ENCODE data around the gene AHDC1. TPM values are rescaled to one million over a fixed set of nuclear protein-coding genes. Genes with fewer than 3 reads are reported as not detected.
A peak's percentile ranks its signal among the peaks of the same experiment; 100 is the strongest.

Gene AHDC1
- total and polyA plus RNA-seq, 9 of the 15 experiments (the other 6 are each of a cell fraction or from before 2014, with no cell fraction given): 0.21 to 36.4 (median 4.7) TPM

GRCh38 chr1:27547220-27548116 lies 56.5 kb downstream of the AHDC1 start (continued):
- TF ChIP-seq ARID4B (CRISPR knock-in tag; IDR thresholded peaks at IDR 0.05): 0 out of 2 replicates have a peak, but pooled peaks have one; percentile 23
- no peak for TF ChIP-seq ZNF184 (CRISPR knock-in tag; IDR thresholded peaks at IDR 0.05)

GRCh38 chr1:27545876-27546275 lies 58.1 kb downstream of the AHDC1 start:
- Histone ChIP-seq H3K9me3 (replicated peaks; ENCODE audit: control insufficient read depth, insufficient read depth, low read depth, low read length) (no peaks in the 10 kb centered on the region; the same call in 1 of the 2 replicates), H3K4me3 (no peak overlapping the region), H3K79me2 (ENCODE audit: control insufficient read depth, insufficient read depth, low read length) (peaks cover 32% of the 10 kb centered on the region), H3K27ac (ENCODE audit: extremely low read depth, low read depth, low read length) (no peak overlapping the region; the same call in 2 of the 3 replicates), H3K4me1 (replicated peaks in 1 of 2; ENCODE audit: control insufficient read depth in 2 of 2, insufficient read depth in 2 of 2, low read length in 2 of 2) (peaks cover 38 to 69% of the 10 kb centered on the region in 2 experiments), H2AFZ (ENCODE audit: low read depth, low read length) (no peak overlapping the region), H3K4me2 (ENCODE audit: insufficient read depth, low read length) (no peak overlapping the region), H3K9ac (ENCODE audit: insufficient read depth in 1 of 2, low read depth in 2 of 2, low read length in 2 of 2) (peak overlapping the region in 1 of 2 experiments; percentile 22; a peak in 1 of 4 replicates), H3K9me1 (ENCODE audit: control insufficient read depth, insufficient read depth, low read length) (no peaks in the 10 kb centered on the region), H3K27me3 (ENCODE audit: control insufficient read depth in 2 of 2, insufficient read depth in 2 of 2, low read length in 2 of 2) (no peaks in the 10 kb centered on the region), H3K36me3 (ENCODE audit: control insufficient read depth, insufficient read depth, low read length) (peaks cover 78% of the 10 kb centered on the region), H4K20me1 (replicated peaks; ENCODE audit: control insufficient read depth, insufficient read depth, low read length) (no peaks in the 10 kb centered on the region)
- ATAC-seq (no peak), DNase-seq (ENCODE audit: extremely low read depth in 1 of 4, low spot score in 3 of 4) (no peak), FAIRE-seq (no peak)
- intact Hi-C loops (cut with micrococcal nuclease) (no loop called here), in situ Hi-C loops (cut with MboI) (no loop called here)
- CTCF ChIA-PET (ENCODE audit: low intra/inter-chr PET ratio): interaction anchor here (0.7 kb wide), 1 partner anchor 62 kb away, joined by 3 read pairs; no protein-coding TSS in a partner anchor
- TF ChIP-seq NR4A1 (CRISPR knock-in tag; IDR thresholded peaks at IDR 0.05): no peak
- TF ChIP-seq NR4A1 (tag; IDR thresholded peaks at IDR 0.05): 0 out of 2 replicates have a peak, but pooled peaks have one; percentile 33
- no peak for TF ChIP-seq NONO (IDR thresholded peaks at IDR 0.05; ENCODE audit: low read depth in 2 of 2, low read length in 1 of 2)
- BruUV-seq (replicated peaks): no TSS peak
- 85% methylated on average over 6 of the region's 6 CpGs for WGBS (ENCODE audit: insufficient coverage, low coverage, missing lambda C conversion rate)
- POLR2A ChIA-PET: interaction anchor here (0.6 to 3.4 kb wide), 6 partner anchors 10 to 434 kb away, joined by 3 to 18 read pairs (median 4); no protein-coding TSS in a partner anchor

All from K562 (cell line).